GDM1 (cell line): Measurements from ENCODE around the gene MTF1.

Experiments used
- DNase-seq: peaks from one replicate; lab custom pipeline; 2025; lab: John Stamatoyannopoulos, UW

The MTF1 gene

GRCh38 chr1:37828410-37829074 is 30.9 kb downstream of the MTF1 start:
- DNase-seq: no peak

DNA sequence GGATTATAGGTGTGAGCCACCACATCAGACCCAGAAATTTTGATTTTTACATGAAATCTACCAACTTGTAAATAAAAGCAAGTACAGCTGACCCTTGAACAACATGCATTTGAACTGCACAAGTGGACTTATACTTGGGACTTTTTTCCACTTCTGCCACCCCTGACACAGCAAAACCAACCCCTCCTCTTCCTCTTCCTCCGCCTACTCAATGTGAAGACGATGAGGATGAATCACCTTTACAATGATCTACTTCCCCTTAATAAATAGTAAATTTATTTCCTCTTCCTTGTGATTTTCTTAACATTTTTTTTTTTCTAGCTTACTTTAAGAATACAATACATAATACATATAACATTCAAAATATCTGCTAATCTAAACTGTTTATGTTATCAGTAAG is 33.9 kb downstream of the MTF1 start:
- no peak for DNase-seq

DNA sequence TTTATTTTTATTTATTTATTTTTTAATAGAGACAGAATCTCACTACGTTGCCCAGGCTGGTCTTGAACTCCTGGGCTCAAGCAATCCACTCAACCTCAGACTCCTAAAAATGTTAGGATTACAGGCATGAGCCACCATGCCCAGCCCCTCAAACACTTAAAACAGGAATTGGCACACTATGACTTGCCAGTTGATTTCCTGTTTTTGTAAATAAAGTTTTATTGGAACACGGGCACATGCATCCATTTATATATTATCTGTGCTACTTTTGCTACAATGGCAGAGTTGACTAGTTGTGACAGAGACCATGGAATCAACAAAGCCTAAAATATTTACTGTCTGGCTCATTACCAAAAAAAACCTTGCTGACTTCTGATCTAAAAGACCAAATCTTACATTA is 35.4 kb downstream of the MTF1 start:
- no peak for DNase-seq

DNA sequence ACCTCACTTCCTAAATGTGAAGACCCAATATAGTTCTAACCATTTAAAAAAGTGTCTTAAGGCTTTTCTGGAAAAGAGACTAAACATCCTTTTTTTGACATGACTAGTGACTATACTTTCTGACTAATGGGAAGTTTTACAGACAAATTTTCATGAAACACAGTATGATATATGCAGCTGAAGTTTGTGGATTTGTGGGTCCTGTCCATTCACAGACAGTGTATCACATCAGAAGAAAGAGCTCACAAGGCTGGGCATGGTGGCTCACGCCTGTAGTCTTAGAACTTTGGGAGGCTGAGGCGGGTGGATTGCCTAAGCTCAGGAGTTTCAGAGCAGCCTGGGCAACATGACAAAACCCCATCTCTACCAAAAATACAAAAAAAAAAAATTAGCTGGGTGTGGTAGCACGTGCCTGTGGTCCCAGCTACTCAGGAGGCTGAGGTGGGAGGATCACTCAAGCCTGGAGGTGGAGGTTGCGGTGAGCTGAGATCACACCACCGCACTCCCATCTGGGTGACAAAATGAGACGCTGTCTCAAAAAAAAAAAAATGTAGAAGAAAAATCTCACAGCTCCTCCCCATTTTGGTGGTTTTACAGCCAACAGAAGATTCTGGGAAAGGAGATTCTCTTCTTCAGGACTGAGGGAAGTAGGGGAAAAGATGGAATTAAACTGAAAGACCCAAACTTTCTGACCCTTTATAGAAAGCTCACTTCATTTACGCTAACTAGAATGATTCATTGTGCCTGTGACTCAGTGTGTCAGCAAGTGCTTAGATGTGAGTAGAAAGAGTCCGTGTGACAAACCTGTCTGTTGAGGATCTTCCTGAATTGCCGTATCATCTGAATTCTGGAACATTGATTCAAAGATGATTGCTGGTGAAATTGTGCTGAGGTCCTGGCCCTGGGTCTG is 36.2 kb downstream of the MTF1 start:
- DNase-seq: no peak

- DNase-seq: no peak
Measured at GRCh38 chr1:37821481-37821880, 37.9 kb downstream of the MTF1 start.

DNA sequence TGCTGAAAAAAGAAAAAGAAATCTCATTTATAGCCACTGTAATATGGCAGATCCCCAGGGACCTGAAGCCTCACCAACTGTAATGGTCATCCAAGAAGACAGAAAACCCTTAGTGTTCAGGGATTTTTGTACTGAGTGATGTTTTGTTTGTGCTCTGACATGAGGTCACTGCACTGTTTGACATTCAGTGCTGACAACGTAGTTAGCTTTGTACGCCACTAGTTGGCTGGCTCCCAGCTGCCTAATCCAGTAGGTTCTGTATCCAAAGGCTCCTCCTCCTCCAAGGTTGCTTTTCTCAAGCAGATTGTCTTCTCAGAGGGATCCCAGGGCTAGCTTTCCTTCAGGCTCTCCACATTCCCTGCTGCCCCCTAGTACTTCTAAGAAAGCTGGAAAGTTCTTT is 41.9 kb downstream of the MTF1 start:
- DNase-seq: no peak

DNA sequence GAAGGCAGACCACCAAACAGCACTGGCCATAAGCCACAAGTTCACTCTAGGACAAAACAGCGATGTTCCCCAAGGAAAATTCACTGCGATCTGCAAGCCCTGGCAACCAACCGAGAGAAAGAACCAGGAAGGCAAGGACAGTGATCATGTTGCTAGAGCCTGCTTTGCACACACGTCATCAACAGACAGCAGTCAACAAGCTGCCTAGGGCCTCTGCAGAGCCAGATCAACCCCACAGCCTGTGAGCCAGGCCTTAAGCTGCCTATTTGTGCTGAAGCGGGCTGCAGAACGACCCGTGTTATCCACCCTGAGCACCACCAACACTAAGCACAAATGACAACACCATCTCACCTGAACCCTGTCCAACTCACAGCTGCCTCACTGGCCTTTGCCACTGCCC is 45.1 kb downstream of the MTF1 start:
- DNase-seq: no peak

GRCh38 chr1:37813529-37814145 is 45.8 kb downstream of the MTF1 start:
- no peak for DNase-seq

DNA sequence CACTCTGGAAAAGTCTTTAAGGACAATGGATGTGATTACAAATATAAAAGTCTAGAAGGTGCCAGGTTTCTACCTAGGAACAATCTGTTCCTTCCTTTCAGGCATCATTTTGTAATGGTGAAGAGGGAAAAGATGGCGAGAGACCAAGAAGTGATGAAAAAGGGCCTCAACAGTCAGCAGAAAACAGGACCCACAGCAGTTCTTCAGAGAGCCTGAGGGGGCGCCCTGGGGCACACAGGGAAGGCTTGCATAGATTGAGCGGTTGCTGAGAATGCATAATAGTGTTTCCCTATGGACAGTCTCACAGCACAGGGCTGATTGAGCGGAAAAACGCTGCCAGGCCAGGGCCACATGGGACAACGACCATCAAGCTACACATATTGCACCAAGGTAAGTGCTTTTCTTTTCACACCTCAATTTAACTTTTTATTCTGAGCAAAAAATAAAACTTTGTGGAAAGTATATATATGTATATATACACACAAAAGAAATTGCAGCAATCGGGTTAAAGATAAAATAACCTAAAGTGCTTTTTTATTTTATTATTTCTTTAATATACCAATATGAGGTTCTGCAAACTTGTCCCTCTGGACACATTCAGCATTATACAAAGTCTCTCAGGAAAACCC is 48.3 kb downstream of the MTF1 start:
- peak; percentile 45 for DNase-seq

- no peak for DNase-seq
Measured at GRCh38 chr1:37809942-37810341, 49.5 kb downstream of the MTF1 start.

GRCh38 chr1:37808369-37809319 is 50.7 kb downstream of the MTF1 start:
- peak; percentile 50 for DNase-seq

GRCh38 chr1:37807555-37808368 is 51.6 kb downstream of the MTF1 start, which contains the start of the genes C1orf122 and YRDC:
Gene C1orf122 (plus strand): TSS chr1:37807790. CDS start chr1:37808405, 615 bp downstream.
Gene YRDC (minus strand): TSS chr1:37808208. CDS start chr1:37808180, 28 bp downstream.
- DNase-seq: peak; percentile 85

DNA sequence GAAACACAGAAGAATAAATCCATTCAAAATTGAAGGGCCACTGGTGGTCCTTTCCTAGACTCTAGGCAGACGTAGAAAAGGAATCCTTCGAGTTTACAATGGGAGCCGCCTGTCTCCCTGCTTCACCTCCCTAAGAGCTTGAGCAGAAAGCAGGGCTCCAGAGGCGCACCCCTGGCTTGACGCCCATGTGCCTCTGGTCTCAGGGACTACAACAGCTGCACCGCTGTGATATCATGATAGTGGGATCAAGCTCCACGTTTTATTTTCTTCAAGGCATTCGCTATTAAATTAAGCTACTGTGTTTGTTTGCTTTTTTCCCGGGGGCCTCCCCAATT is 52.2 kb downstream of the MTF1 start:
- DNase-seq: no peak

DNA sequence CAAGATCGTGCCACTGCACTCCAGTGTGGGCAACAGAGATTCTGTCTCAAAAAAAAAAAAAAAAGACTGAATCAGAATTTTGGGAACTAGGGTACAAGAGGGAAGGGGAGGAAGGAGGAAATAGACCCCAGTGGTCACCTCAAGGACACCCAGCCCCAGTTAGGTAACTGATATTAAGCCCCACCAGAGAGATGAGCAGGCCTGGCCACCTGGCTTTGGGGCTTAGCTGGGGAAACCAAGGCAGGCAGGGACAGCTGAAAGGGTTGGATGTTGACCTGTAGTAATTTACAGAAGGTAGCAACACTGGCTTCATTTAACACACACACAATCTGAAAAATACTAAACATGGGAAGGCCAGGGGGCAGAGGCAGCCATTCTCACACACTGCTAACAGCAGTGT is 57.0 kb downstream of the MTF1 start:
- DNase-seq: no peak

- no peak for DNase-seq
Measured at GRCh38 chr1:37797750-37798345, 61.5 kb downstream of the MTF1 start.

DNA sequence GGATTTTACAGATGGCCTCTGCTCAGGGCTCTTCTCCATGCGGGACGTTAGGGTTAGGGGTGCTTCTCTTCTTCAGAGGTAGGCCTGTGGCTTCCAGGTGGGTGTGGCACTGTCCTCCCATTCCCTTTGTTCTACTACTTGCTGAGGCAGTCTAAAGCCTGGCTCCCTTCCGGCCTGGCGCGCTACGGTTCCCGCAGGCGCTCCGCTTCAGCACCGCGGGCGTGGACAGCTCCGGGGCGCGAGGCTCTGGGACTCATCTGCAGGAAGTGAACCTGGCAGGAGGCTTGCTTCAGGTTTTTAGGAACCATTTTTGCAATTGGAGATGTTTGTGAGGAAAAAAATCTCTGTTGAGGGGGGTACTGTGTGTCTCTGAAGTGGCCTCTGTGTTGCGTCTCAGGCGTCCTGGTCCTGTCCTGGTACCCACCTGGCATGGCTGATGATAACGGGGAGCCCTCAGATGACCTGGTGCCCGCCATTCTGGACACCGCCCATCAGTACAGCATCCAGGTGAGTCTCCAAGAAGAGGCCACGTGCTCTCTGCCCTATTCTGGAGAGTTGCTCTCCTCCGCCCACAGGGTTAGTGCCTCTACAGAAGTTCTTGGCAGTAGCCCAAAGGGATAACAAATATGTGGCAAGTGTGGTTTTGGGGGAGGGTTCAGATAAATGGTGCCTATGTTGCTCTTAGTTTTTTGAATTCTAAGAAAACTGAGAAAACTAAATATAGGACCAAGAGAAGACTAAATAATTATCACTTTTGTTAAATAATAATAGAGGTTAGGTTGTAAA is 63.9 kb downstream of the MTF1 start:
- DNase-seq: no peak

DNA sequence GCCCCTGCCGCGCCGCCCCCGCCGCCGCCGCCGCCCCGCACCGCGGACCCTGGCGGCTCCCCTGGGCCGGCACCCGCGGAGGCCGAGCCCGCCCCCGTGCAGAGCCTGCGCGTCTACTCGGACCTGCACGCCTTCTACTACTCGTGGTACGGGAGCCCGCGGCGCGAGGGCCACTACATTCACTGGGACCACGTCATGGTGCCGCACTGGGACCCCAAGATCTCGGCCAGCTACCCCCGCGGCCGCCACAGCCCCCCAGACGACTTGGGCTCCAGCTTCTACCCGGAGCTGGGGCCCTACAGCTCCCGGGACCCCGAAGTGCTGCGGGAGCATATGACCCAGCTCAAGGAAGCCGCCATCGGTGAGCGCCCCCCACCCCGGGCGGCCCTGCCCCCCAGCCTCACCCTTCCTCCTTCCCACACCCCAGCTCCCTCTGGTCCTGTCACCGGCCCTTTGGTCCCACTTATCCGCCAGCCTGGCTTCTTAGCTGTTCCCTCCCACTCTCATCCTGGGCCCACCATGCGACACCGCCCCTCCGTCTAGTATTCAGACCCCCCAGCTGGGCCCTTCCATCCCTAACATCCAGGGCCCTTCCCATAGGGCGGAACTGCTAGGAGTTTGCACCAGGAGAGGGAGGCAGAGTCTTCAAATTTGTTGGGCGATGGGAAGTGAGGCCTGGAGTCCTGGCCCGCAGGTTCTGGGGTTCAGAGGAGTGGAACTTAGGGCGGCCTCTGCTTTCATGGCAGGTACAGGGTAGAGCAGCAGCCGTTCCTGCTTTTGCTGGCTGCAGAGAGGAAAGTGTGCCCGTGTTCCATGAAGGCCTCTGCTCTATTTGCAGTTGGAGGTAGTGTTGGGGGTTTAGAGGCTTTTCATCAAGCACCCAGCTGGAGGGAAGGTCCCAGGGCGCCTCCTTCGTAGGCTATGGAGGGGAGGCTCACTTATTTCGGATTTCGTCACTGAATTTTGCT is 64.7 kb downstream of the MTF1 start:
- DNase-seq: no peak

DNA sequence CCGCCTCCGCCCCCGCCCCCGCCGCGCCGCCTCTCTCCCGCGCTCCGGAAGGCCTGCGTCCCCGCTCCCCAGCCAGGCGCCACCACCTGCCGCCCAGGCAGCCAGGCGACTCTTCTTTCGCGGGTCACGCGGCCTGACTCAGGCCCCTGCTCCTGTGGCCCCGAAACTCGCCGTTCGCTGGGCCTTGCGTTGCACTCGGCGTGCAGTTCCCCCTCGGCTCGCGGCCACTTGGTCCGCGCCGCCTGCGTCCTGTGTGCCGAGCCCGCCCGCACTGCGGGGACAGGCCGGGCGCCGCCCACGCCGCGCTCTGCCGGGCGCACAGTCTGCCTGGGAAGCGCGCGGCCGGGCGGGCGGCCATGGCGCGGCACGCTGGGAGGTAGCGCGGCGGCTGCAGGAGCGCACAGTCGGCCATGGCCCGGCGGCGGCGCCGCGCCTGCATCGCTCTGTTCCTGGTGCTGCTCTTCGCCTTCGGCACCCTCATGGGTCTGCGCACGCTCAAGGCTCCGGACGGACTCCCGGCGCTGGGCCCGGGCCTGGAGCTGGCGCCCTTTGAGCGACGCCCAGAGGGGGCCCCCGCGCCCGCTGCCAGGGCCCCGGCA is 65.5 kb downstream of the MTF1 start, which contains the start of gene MANEAL:
MANEAL (plus strand) TSS at position 75 of the 599 bp plus-strand sequence; CDS start at position 411, 336 bp downstream.
- DNase-seq: peak; percentile 55
